ENCODE data around the gene NSA2.
"Not testable (repeated sequence)": the region's sequence is repeated elsewhere in the genome, so short reads cannot be mapped to it uniquely, and the experiment has no call there.

Gene NSA2

GRCh38 chr5:74766849-74767578 lies at the start of gene NSA2, which contains the start of gene GFM2:
TSS of gene NSA2 (plus strand) at chr5:74767249. CDS start at chr5:74767361, 112 bp downstream.
TSS of gene GFM2 (minus strand) at chr5:74767117. CDS start at chr5:74763742, 3,375 bp downstream.
- H3K27ac ChIP-seq, result peak within 1 kb of the TSS; percentile 81
- TF ChIP-seq, protein P1, sequence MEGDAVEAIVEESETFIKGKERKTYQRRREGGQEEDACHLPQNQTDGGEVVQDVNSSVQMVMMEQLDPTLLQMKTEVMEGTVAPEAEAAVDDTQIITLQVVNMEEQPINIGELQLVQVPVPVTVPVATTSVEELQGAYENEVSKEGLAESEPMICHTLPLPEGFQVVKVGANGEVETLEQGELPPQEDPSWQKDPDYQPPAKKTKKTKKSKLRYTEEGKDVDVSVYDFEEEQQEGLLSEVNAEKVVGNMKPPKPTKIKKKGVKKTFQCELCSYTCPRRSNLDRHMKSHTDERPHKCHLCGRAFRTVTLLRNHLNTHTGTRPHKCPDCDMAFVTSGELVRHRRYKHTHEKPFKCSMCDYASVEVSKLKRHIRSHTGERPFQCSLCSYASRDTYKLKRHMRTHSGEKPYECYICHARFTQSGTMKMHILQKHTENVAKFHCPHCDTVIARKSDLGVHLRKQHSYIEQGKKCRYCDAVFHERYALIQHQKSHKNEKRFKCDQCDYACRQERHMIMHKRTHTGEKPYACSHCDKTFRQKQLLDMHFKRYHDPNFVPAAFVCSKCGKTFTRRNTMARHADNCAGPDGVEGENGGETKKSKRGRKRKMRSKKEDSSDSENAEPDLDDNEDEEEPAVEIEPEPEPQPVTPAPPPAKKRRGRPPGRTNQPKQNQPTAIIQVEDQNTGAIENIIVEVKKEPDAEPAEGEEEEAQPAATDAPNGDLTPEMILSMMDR (conservative IDR thresholded peaks at IDR 0.05), result no peak

GRCh38 chr5:74717596-74717995 lies 49.5 kb upstream of the NSA2 start:
- TF ChIP-seq, protein P1 (conservative IDR thresholded peaks at IDR 0.05), result no peak
- H3K27ac ChIP-seq, result peak overlapping the region; percentile 22; the same call in 1 of the 2 replicates

DNA sequence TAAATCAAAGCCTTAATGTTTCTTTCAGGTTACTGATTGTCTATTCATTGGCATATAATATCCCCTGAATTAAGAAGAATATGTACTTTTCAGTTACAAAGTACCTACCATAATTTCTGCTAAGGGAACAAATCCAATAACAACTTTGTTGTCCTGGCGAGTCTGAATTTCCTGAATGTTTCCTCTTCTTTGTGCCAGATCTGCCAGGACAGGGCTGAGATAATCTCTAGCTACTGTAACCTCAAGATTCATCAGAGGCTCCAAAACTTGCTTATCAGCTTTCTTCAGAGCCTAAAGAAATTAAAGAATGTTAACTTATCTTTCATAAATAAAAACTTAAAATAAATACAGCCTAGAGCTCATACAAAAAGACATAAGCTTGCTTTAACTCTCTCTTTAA lies 44.8 kb upstream of the NSA2 start:
- TF ChIP-seq, protein P1 (conservative IDR thresholded peaks at IDR 0.05), result no peak
- H3K27ac ChIP-seq, result peak overlapping the region; percentile 70

DNA sequence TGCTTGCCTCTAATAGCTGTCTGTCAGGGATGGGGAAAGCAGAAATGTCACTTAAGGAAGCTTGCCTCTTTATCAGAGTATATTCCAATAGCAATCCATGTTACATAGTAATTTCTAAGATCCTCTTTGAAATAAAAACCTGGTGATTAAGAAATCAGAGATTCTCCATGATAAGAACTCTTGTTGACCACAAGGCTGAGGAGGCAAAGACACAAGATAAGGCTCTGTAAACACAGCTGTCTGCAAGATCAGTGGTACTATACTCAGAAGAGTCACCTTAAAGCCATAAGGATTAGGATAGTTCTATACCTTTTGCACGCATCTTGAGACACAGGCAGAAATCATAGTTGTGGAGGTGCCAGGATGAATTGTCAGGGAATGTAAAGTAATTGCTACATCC lies 41.7 kb upstream of the NSA2 start:
- H3K27ac ChIP-seq, result no peak overlapping the region
- TF ChIP-seq, protein P1 (conservative IDR thresholded peaks at IDR 0.05), result no peak

- TF ChIP-seq, protein P1 (conservative IDR thresholded peaks at IDR 0.05), result no peak
Measured at GRCh38 chr5:74736759-74737158, 30.3 kb upstream of the NSA2 start.

GRCh38 chr5:74738406-74738805 lies 28.6 kb upstream of the NSA2 start:
- TF ChIP-seq, protein P1 (conservative IDR thresholded peaks at IDR 0.05), result no peak
- no peak overlapping the region for H3K27ac ChIP-seq

More at GRCh38 chr5:74736759-74737158, 30.3 kb upstream of the NSA2 start:
- no peak overlapping the region for H3K27ac ChIP-seq

- H3K27ac ChIP-seq, result not testable (repeated sequence)
Measured at GRCh38 chr5:74748742-74749141, 18.3 kb upstream of the NSA2 start.

DNA sequence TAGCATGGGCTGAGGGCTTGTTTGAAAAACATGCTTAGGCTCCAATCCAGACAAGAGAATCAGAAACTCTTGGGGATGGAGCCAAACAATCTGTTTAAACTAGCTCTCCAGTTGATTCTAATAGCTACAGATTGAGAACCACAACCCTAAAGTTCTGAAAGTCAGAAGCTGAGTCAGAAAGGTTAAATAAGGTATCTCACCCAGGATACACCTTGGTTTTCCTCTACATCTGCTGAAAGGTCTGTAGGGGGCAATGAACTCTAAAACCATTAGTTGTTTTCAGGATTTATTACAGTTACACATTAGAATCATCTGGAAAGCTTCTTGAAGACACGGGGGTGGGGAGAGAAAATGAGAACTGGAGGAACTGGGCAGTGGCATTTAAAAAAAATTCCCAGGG lies 5.8 kb upstream of the NSA2 start:
- H3K27ac ChIP-seq, result no peak overlapping the region
- TF ChIP-seq, protein P1 (conservative IDR thresholded peaks at IDR 0.05), result no peak

All from VCaP (cell line).